Measurements from ENCODE around the gene EXOC2.
A peak's percentile ranks its signal among the peaks of the same experiment; 100 is the strongest.

The EXOC2 gene

DNA sequence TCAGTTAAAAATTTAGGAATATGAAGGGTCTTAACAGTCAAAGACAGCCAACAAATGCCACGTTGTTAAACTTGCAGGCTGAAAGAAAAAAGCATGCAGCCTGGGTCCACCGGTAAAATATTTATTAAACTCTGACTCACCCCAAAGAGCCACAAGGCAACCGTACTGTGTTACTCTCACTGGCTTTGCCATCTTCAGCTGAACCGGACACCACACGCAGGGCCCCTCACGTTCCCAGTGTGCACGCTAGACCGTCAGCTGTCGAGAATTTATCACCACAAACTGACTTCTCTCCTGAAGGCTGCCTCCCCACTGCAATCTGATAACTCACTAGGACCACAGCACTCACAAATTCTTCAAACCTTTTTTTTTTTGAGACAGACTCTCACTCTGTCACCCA is 66.7 kb downstream of the EXOC2 start:
- DNase-seq: peak; percentile 53
- H3K36me3 Mint-ChIP-seq (ENCODE audit: low read depth): peaks cover 4% of the 10 kb centered on the region
- peak overlapping the region; percentile 29 for H3K4me3 Mint-ChIP-seq
- no peaks in the 10 kb centered on the region for H3K9me3 Mint-ChIP-seq
- peaks cover 9% of the 10 kb centered on the region for H3K27me3 Mint-ChIP-seq (ENCODE audit: low read depth, poor library complexity)
- TF ChIP-seq, protein P1, sequence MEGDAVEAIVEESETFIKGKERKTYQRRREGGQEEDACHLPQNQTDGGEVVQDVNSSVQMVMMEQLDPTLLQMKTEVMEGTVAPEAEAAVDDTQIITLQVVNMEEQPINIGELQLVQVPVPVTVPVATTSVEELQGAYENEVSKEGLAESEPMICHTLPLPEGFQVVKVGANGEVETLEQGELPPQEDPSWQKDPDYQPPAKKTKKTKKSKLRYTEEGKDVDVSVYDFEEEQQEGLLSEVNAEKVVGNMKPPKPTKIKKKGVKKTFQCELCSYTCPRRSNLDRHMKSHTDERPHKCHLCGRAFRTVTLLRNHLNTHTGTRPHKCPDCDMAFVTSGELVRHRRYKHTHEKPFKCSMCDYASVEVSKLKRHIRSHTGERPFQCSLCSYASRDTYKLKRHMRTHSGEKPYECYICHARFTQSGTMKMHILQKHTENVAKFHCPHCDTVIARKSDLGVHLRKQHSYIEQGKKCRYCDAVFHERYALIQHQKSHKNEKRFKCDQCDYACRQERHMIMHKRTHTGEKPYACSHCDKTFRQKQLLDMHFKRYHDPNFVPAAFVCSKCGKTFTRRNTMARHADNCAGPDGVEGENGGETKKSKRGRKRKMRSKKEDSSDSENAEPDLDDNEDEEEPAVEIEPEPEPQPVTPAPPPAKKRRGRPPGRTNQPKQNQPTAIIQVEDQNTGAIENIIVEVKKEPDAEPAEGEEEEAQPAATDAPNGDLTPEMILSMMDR (IDR thresholded peaks at IDR 0.05): no peak
- H3K27ac Mint-ChIP-seq: peak overlapping the region; percentile 94
- H3K4me1 Mint-ChIP-seq: peaks cover 58% of the 10 kb centered on the region

DNA sequence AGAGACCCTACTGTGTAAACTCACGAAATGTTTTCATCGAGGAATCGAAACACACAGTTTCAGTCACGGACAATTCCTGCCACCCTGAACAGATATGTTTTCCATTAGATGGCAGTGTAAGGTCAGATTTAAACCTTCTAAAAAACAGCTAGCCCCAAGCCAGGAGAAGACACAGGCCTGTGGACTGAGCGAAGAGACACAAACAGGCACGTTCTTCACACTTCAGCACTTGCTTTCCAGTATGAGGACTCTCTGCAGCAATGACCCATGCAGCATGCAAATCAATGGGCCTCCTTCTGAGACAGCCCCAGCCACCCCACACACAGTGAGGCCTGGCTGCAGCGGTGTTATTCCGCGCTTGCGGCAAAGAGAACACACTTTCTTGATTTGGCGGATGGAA is 68.0 kb downstream of the EXOC2 start:
- Mint-ChIP-seq H3K4me3 (peak overlapping the region; percentile 68), H3K36me3 (ENCODE audit: low read depth) (peaks cover 7% of the 10 kb centered on the region), H3K27me3 (ENCODE audit: low read depth, poor library complexity) (peaks cover 6% of the 10 kb centered on the region), H3K4me1 (peaks cover 71% of the 10 kb centered on the region), H3K9me3 (no peaks in the 10 kb centered on the region), H3K27ac (peak overlapping the region; percentile 37)
- peak; percentile 35 for DNase-seq
- TF ChIP-seq, protein P1 (IDR thresholded peaks at IDR 0.05): no peak

DNA sequence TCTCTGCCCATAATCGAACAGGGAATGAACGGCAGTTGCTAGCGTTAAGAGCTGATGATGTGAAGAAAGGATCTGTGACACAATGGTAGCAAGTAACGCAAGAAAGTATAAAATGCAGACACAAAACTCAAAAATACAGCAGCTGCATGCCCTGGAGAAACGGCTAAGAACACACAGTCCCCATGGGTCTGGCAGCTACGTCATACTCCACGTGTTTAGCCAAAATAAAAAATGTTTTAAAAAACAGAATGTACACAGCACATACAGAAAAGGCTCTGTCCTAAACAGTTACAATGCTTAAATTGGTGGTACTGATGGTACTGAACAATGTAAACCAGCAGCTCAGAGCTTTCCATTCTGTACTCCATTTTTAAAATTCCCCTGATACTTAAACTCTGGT is 70.5 kb downstream of the EXOC2 start:
- Mint-ChIP-seq H3K4me3 (no peak overlapping the region), H3K36me3 (ENCODE audit: low read depth) (peaks cover 11% of the 10 kb centered on the region), H3K27me3 (ENCODE audit: low read depth, poor library complexity) (peaks cover 3% of the 10 kb centered on the region), H3K9me3 (no peaks in the 10 kb centered on the region), H3K4me1 (peaks cover 70% of the 10 kb centered on the region), H3K27ac (no peak overlapping the region)
- no peak for DNase-seq
- TF ChIP-seq, protein P1 (IDR thresholded peaks at IDR 0.05): no peak

DNA sequence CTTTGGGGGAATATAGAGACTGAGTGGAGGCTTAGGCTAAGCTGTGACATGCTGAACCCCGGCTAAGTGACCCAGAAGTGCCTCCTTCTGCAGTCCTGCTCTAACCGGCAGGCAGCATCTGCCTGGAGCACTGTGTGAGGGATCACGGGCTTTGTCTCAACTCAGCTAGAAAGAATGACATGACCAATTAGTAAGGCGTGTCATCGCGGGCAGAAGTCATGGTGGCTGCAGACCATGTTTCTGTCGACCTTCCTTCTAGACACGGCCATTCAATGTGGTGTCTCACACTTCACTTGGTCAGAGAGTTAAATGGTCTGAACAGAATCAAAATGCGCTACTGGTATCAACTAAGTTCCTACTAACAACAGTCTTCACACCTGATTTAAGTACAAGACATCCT is 71.0 kb downstream of the EXOC2 start:
- peaks cover 3% of the 10 kb centered on the region for H3K27me3 Mint-ChIP-seq (ENCODE audit: low read depth, poor library complexity)
- peaks cover 17% of the 10 kb centered on the region for H3K36me3 Mint-ChIP-seq (ENCODE audit: low read depth)
- peaks cover 65% of the 10 kb centered on the region for H3K4me1 Mint-ChIP-seq
- H3K9me3 Mint-ChIP-seq: no peaks in the 10 kb centered on the region
- no peak overlapping the region for H3K27ac Mint-ChIP-seq
- no peak for DNase-seq
- H3K4me3 Mint-ChIP-seq: no peak overlapping the region
- TF ChIP-seq, protein P1 (IDR thresholded peaks at IDR 0.05): no peak

DNA sequence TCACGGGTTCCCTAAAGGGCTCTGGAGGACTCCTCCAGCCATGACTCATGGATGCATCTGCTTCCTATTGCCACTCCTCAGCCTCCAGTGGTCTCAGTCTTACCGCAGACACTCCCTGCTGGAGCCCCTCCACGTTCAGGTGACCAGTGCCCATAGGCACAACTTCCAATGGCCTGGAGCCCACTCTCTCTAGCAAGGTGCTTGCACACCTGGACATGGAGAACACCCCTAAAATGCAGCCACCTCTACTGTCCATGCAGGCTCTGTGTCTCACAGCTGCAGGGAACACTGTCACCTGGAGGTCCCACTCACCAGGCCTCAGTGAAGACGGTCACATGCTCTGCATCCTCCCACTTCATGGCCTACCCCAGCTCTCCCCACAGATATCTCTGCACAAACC is 72.0 kb downstream of the EXOC2 start:
- DNase-seq: no peak
- no peak overlapping the region for H3K27ac Mint-ChIP-seq
- no peaks in the 10 kb centered on the region for H3K9me3 Mint-ChIP-seq
- H3K4me3 Mint-ChIP-seq: no peak overlapping the region
- peaks cover 55% of the 10 kb centered on the region for H3K4me1 Mint-ChIP-seq
- no peaks in the 10 kb centered on the region for H3K27me3 Mint-ChIP-seq (ENCODE audit: low read depth, poor library complexity)
- TF ChIP-seq, protein P1 (IDR thresholded peaks at IDR 0.05): no peak
- H3K36me3 Mint-ChIP-seq (ENCODE audit: low read depth): peaks cover 20% of the 10 kb centered on the region

DNA sequence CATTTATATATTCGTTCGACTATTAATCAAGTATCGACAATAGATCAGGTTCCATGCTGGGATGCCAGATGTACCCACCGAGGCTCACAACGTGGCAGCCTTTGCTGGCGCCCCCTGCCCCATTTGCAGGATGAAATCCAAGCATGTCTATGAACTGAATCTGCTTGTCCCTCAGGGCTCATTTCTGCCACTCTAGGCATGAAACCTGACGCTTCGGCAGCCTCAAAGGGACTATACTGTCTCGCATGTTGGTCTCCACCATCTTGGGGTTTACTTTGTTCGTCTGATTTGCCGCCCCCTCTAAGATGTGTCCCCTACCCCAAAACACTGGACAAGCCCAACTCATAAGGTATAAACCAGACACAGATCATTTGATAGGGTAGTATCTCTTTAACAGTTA is 72.8 kb downstream of the EXOC2 start:
- Mint-ChIP-seq H3K27ac (no peak overlapping the region), H3K9me3 (no peaks in the 10 kb centered on the region)

More for the DNA sequence above, 72.8 kb downstream of the EXOC2 start:
- DNase-seq: no peak
- Mint-ChIP-seq H3K27me3 (ENCODE audit: low read depth, poor library complexity) (peaks cover 2% of the 10 kb centered on the region), H3K4me3 (no peak overlapping the region), H3K4me1 (peaks cover 47% of the 10 kb centered on the region), H3K36me3 (ENCODE audit: low read depth) (peaks cover 28% of the 10 kb centered on the region)
- TF ChIP-seq, protein P1 (IDR thresholded peaks at IDR 0.05): no peak
